MCF 10A (cell line): ENCODE data around the gene CCDC110. TPM values are rescaled to one million over a fixed set of nuclear protein-coding genes. Genes with fewer than 3 reads are reported as not detected.

Experiments
- BruUV-seq: library from RNA; stranded (reverse); fragments of 400-500 nt; replicated peaks from 2 replicates; lab custom pipeline; 2021; lab: Mats Ljungman, UMichigan
- CTCF ChIA-PET: fragments of 300-600 bp; sonication (Branson Sonifier 250); formaldehyde crosslinking; extraction: SDS; loops from one replicate; lab custom pipeline; 2021; ENCODE audit warnings: antibody characterized with exemption, inconsistent platforms; lab: Yijun Ruan, JAX
- POLR2A ChIA-PET: fragments of 300-600, 350-650 bp; sonication (Branson Sonifier 250); formaldehyde crosslinking; extraction: SDS; loops from one replicate; lab custom pipeline; 2020; ENCODE audit warnings: antibody characterized with exemption, inconsistent platforms; lab: Yijun Ruan, JAX
- DNase-seq: peaks from one replicate; pipeline ENCODE4 v3.0.0-alpha.2; 2018; ENCODE audit not compliant: unreplicated experiment
- H3K27ac Mint-ChIP-seq: one replicate; pipeline ENCODE4 v1.8.0; 2022; ENCODE audit warnings: mild to moderate bottlenecking, low read depth, mixed read lengths; ENCODE audit not compliant: unreplicated experiment
- H3K27me3 Mint-ChIP-seq: one replicate; pipeline ENCODE4 v1.8.0; 2022; ENCODE audit warnings: mixed read lengths; ENCODE audit not compliant: insufficient read depth, unreplicated experiment
- H3K36me3 Mint-ChIP-seq: one replicate; pipeline ENCODE4 v1.8.0; 2022; ENCODE audit warnings: mild to moderate bottlenecking, moderate library complexity, mixed read lengths; ENCODE audit not compliant: insufficient read depth, unreplicated experiment
- H3K4me1 Mint-ChIP-seq: one replicate; pipeline ENCODE4 v1.8.0; 2022; ENCODE audit warnings: mixed read lengths; ENCODE audit not compliant: insufficient read depth, unreplicated experiment
- H3K4me3 Mint-ChIP-seq: one replicate; pipeline ENCODE4 v1.8.0; 2022; ENCODE audit warnings: mild to moderate bottlenecking, moderate library complexity, mixed read lengths; ENCODE audit not compliant: unreplicated experiment
- H3K9me3 Mint-ChIP-seq: one replicate; pipeline ENCODE4 v1.8.0; 2022; ENCODE audit warnings: mixed read lengths; ENCODE audit not compliant: unreplicated experiment
- CTCF ChIP-seq: fragments of 200-600 bp; IDR thresholded peaks from one replicate; pipeline ENCODE4 v1.8.0; 2022; ENCODE audit warnings: antibody characterized with exemption, mild to moderate bottlenecking; ENCODE audit not compliant: unreplicated experiment
- intact Hi-C: fragments of 100-400 bp; cut with micrococcal nuclease; formaldehyde crosslinking; loops from 2 replicates; pipeline ENCODE4 v1.14.1; 2022
- total RNA-seq: library from RNA; stranded (reverse); gene quantifications from 2 replicates; pipeline ENCODE4 v1.2.3, GENCODE V29; 2022

Gene CCDC110
- total RNA-seq, 1 experiment from 2014 or later, result not detected

DNA sequence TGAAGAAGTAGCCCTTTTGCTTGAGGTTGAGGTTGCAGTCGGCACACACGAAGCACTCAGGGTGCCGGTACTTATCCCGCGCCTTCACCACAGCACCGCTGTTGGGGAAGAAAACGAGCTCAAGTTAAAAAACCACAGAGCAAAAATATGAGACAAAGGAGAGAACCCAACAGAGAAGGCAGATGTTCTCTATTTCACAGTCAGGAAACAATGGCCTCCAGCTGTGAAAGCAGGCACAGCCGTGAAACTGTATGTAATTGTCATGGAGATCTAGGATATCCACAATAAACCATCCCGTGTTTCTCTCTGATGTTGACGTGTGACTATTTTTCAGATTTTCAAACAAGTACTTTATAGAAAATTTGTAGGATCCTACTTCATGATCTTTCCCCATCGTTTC, 30.9 kb upstream of the CCDC110 start:
- Mint-ChIP-seq H3K27me3 (no peaks in the 10 kb centered on the region), H3K36me3 (no peaks in the 10 kb centered on the region), H3K27ac (no peak overlapping the region), H3K4me1 (no peaks in the 10 kb centered on the region), H3K9me3 (no peaks in the 10 kb centered on the region), H3K4me3 (no peak overlapping the region)
- no TSS peak for BruUV-seq
- intact Hi-C loops, result no loop called here
- ChIA-PET POLR2A (no interaction called here), CTCF (no interaction called here)
- no peak for DNase-seq
- no peak for TF ChIP-seq CTCF

DNA sequence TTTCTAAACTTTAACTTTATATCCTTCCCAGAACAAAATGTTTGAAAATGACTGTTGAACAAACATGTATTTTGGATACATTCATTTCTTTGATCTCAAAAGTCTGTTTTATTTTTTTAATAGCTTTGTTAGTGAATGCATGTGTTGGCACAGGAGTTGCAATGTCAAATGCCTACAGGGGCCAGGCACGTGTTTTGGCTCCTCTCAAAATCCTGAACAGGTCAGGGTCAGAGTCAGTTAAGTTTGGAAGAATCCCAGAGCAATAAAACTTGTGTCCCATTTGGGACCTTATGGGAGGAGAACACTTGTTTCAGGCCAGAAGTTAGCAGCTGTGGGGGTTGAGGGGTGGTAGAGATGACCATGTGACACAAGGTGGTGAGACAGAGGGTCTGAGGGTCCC, 29.0 kb upstream of the CCDC110 start:
- H3K4me3 Mint-ChIP-seq, result no peak overlapping the region
- POLR2A ChIA-PET, result no interaction called here
- no TSS peak for BruUV-seq
- no peaks in the 10 kb centered on the region for H3K27me3 Mint-ChIP-seq
- no peak for TF ChIP-seq CTCF
- no peak for DNase-seq
- CTCF ChIA-PET, result no interaction called here
- H3K9me3 Mint-ChIP-seq, result no peaks in the 10 kb centered on the region
- no peaks in the 10 kb centered on the region for H3K4me1 Mint-ChIP-seq
- H3K27ac Mint-ChIP-seq, result no peak overlapping the region
- H3K36me3 Mint-ChIP-seq, result no peaks in the 10 kb centered on the region
- intact Hi-C loops, result no loop called here

- no peak for DNase-seq
- no TSS peak for BruUV-seq
- CTCF ChIA-PET, result interaction anchor here (1.0 kb wide), 1 partner anchor 98 kb away, joined by 6 read pairs; no protein-coding TSS in a partner anchor
- Mint-ChIP-seq H3K27ac (no peak overlapping the region), H3K9me3 (no peaks in the 10 kb centered on the region), H3K4me3 (no peak overlapping the region), H3K27me3 (no peaks in the 10 kb centered on the region), H3K4me1 (no peaks in the 10 kb centered on the region), H3K36me3 (no peaks in the 10 kb centered on the region)
- intact Hi-C loops, result no loop called here
- no peak for TF ChIP-seq CTCF
- POLR2A ChIA-PET, result interaction anchor here (0.6 kb wide), 1 partner anchor 239 kb away, joined by 4 read pairs; no protein-coding TSS in a partner anchor
Measured at GRCh38 chr4:185500035-185500434, 28.5 kb upstream of the CCDC110 start.

DNA sequence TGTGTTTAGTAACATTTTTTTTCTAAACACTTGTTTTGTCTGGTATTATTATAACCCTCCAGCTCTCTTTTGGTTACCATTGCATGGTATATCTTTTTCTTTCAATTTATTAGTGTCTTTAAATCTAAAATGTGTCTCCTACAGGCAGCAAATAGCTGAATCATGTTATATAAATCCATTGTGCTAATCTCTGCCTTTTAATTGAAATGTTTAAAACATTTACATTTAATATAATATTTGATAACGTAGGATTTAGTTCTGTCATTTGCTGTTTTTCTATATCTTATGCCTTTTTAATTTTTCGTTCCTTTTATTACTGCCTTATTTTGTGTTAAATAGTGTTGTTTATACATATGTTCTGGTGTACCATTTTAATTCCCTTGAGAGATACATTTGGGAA, 17.1 kb upstream of the CCDC110 start:
- intact Hi-C loops, result no loop called here
- POLR2A ChIA-PET, result interaction anchor here (0.7 kb wide), 2 partner anchors 56 to 134 kb away, joined by 4 to 5 read pairs; no protein-coding TSS in a partner anchor
- Mint-ChIP-seq H3K27me3 (no peaks in the 10 kb centered on the region), H3K27ac (no peak overlapping the region), H3K4me3 (no peak overlapping the region), H3K36me3 (no peaks in the 10 kb centered on the region), H3K4me1 (no peaks in the 10 kb centered on the region), H3K9me3 (peaks cover 7% of the 10 kb centered on the region)
- TF ChIP-seq CTCF, result no peak
- CTCF ChIA-PET, result no interaction called here
- no peak for DNase-seq
- BruUV-seq, result no TSS peak
